ENCODE results near the gene C4orf51. TPM values are rescaled to one million over a fixed set of nuclear protein-coding genes. Genes with fewer than 3 reads are reported as not detected.

The C4orf51 gene
- total and polyA plus RNA-seq, 2 of the 4 experiments (the other 2 are of a cell fraction), result not detected

- ChIA-PET CTCF (no interaction called here), POLR2A (ENCODE audit: unreplicated experiment) (no interaction called here)
- WGBS, 2 experiments (ENCODE audit: extremely low coverage in 2 of 2, insufficient read length in 1 of 2), result no CpG with 5 or more reads among the region's 1 CpG
- Histone ChIP-seq H3K23ac (ENCODE audit: low read depth, low read length) (no peak overlapping the region), H3K4me3 (ENCODE audit: insufficient read depth, low read depth, low read length) (no peak overlapping the region), H3K56ac (ENCODE audit: extremely low read depth, insufficient read depth, low read length) (no peak overlapping the region), H3K18ac (ENCODE audit: low read depth, low read length) (no peak overlapping the region), H3K27me3 (ENCODE audit: control insufficient read depth, insufficient read depth, low read length) (no peaks in the 10 kb centered on the region), H2BK5ac (ENCODE audit: low read depth, low read length, poor library complexity, severe bottlenecking) (no peak overlapping the region), H4K8ac (ENCODE audit: low read depth in 2 of 2, low read length in 2 of 2) (no peak overlapping the region), H3K4me1 (ENCODE audit: control insufficient read depth, insufficient read depth, low read length) (no peaks in the 10 kb centered on the region), H3K9me1 (ENCODE audit: insufficient read depth, low read length) (peaks cover 8% of the 10 kb centered on the region; the same call in 1 of the 2 replicates), H3K36me3 (ENCODE audit: control insufficient read depth, insufficient read depth, low read length) (peaks cover 15% of the 10 kb centered on the region), H2AFZ (replicated peaks; ENCODE audit: low read length, poor library complexity) (no peak overlapping the region), H3K14ac (replicated peaks; ENCODE audit: low read depth, low read length) (no peak overlapping the region), H3K4me2 (ENCODE audit: low read depth, low read length) (no peak overlapping the region), H3K4ac (ENCODE audit: low read depth, low read length) (no peak overlapping the region), H4K91ac (ENCODE audit: insufficient read depth, low read depth, low read length) (no peak overlapping the region), H4K20me1 (ENCODE audit: insufficient read depth, low read length) (no peaks in the 10 kb centered on the region), H3K9me3 (ENCODE audit: control insufficient read depth, insufficient read depth, low read length) (no peaks in the 10 kb centered on the region), H2BK15ac (ENCODE audit: low read depth, low read length) (no peak overlapping the region), H3K9ac (ENCODE audit: low read depth, low read length) (no peak overlapping the region), H2BK120ac (ENCODE audit: low read depth, low read length) (no peak overlapping the region), H3K27ac (ENCODE audit: insufficient read depth, low read length) (no peak overlapping the region), H2AK5ac (ENCODE audit: low read depth, low read length) (no peak overlapping the region), H4K5ac (ENCODE audit: low read depth, low read length) (no peak overlapping the region), H2AK9ac (replicated peaks; ENCODE audit: low read depth, low read length, poor library complexity) (no peak overlapping the region), H2BK20ac (ENCODE audit: low read depth, low read length) (no peak overlapping the region), H3K79me1 (ENCODE audit: low read depth in 1 of 2, low read length in 2 of 2) (0 out of 4 replicates have a peak, but pooled peaks cover 0 to 4% of the 10 kb centered on the region in 2 experiments)
- intact Hi-C loops (cut with micrococcal nuclease), result no loop called here
- no peak for DNase-seq
- in situ Hi-C loops (cut with MboI; ENCODE audit: low sequenced_read_pairs), result no loop called here
- ATAC-seq (ENCODE audit: low read depth), result no peak
- BruUV-seq (replicated peaks), result no TSS peak
- TF ChIP-seq CHD1 (IDR thresholded peaks at IDR 0.05; ENCODE audit: low read depth, low read length) (no peak), MXI1 (IDR thresholded peaks at IDR 0.05; ENCODE audit: borderline replicate concordance, low read depth, low read length) (no peak), BHLHE40 (IDR thresholded peaks at IDR 0.05; ENCODE audit: low read depth, low read length) (no peak), MAFK (IDR thresholded peaks at IDR 0.05; ENCODE audit: low read depth, low read length) (no peak), RAD21 (IDR thresholded peaks at IDR 0.05; ENCODE audit: low read length) (no peak), MAZ (IDR thresholded peaks at IDR 0.05; ENCODE audit: borderline replicate concordance, low read depth, low read length) (no peak), FOS (IDR thresholded peaks at IDR 0.05; ENCODE audit: low read depth, low read length) (no peak), SMC3 (IDR thresholded peaks at IDR 0.05; ENCODE audit: low read depth, low read length) (no peak), NFE2L2 (IDR thresholded peaks at IDR 0.05; ENCODE audit: low read depth, low read length) (no peak), USF2 (IDR thresholded peaks at IDR 0.05; ENCODE audit: low read depth, low read length) (no peak), CEBPB (IDR thresholded peaks at IDR 0.05; ENCODE audit: low read depth, low read length) (no peak), RCOR1 (IDR thresholded peaks at IDR 0.05; ENCODE audit: insufficient replicate concordance, low read length) (no peak), POLR2A (IDR thresholded peaks at IDR 0.05; ENCODE audit: low read depth, low read length) (no peak), ELK1 (IDR thresholded peaks at IDR 0.05; ENCODE audit: borderline replicate concordance, low read depth, low read length) (no peak)
- dilution Hi-C loops (cut with HindIII; ENCODE audit: low sequenced_read_pairs, unreplicated experiment), result no loop called here
These were observed 77.2 kb downstream of the C4orf51 start for GRCh38 chr4:145757188-145757587.
